NCI-H1092 (cell line): ENCODE results near the gene KLF12.

Experiments
- DNase-seq: peaks from one replicate; lab custom pipeline; 2025; lab: John Stamatoyannopoulos, UW

Gene KLF12

GRCh38 chr13:74102691-74103090, 31.5 kb downstream of the KLF12 start:
- no peak for DNase-seq

GRCh38 chr13:74101436-74101835, 32.8 kb downstream of the KLF12 start:
- no peak for DNase-seq

DNA sequence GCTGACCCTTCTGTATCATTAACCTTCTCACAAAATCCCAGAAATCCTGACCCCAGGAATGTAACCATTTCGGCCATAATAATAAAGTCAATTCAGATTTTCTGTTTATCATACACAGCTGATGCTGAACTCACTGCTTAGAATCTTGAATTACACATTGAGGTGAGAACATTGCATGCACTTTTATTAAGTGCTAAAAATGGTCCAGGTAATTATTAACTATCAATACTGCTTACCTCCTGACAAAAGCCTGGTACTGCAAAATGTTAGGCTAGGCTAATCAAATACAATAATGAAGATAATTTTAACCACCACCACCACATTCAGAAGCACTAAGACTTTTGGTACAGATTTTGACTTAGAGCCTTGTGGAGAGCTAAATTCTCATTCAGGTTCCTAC, 36.1 kb downstream of the KLF12 start:
- no peak for DNase-seq

GRCh38 chr13:74097116-74097515, 37.1 kb downstream of the KLF12 start:
- DNase-seq = no peak

DNA sequence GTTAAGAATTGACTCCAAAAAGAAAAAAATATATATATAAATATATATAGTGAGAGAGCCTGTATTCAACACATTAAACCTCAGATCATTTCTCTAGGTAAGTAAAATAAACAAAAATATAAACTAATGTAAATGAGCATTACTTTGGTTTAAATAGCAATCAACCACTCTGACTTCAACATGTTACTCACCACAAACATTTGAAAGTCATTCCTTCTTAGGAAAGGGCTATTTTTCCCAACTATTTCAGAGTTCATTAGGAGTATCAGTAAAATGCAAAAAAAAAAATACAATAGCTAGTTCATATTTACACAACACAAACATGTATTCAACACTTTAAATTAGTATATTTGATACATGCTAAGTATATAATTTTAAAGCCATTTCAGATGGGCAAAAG, 40.5 kb downstream of the KLF12 start:
- no peak for DNase-seq

GRCh38 chr13:74092711-74093110, 41.5 kb downstream of the KLF12 start:
- DNase-seq = no peak

GRCh38 chr13:74090869-74091605, 43.2 kb downstream of the KLF12 start:
- DNase-seq = no peak

- no peak for DNase-seq
Measured at GRCh38 chr13:74090397-74090796, 43.8 kb downstream of the KLF12 start.

GRCh38 chr13:74087357-74087756, 46.8 kb downstream of the KLF12 start:
- DNase-seq = no peak
